K562 (cell line): ENCODE results near the gene C16orf96. TPM values are rescaled to one million over a fixed set of nuclear protein-coding genes. Genes with fewer than 3 reads are reported as not detected.
A peak's percentile ranks its signal among the peaks of the same experiment; 100 is the strongest.

Experiments used
- ATAC-seq: fragments of 200-7000 bp; cut with Tn5 transposase; 3 replicates; pipeline ENCODE4 v1.9.1; 2020; ENCODE audit warnings: moderate library complexity
- BruUV-seq: library from RNA; stranded (reverse); fragments of 400-500 nt; replicated peaks from 2 replicates; lab custom pipeline; 2021; lab: Mats Ljungman, UMichigan
- CTCF ChIA-PET: fragments of 300-600 bp; formaldehyde crosslinking; extraction: SDS; loops from one replicate; lab custom pipeline; 2021; ENCODE audit warnings: low intra/inter-chr PET ratio; lab: Yijun Ruan, JAX
- POLR2A ChIA-PET: fragments of 300-600, 350-650 bp; sonication (Branson Sonifier 250); formaldehyde crosslinking; extraction: SDS; loops from one replicate; lab custom pipeline; 2021; ENCODE audit warnings: antibody characterized with exemption, inconsistent platforms; lab: Yijun Ruan, JAX
- DNase-seq, 4 experiments: peaks; one replicate each; pipeline versions ENCODE4 v3.0.0 to v3.0.0-alpha.2; 2011 to 2018; ENCODE audit warnings: low spot score in 3 of 4, mixed read lengths in 3 of 4; ENCODE audit errors: extremely low read depth in 1 of 4
- FAIRE-seq: peaks from 2 replicates; lab custom pipeline; 2011; peaks lifted over from hg19 to GRCh38; lab: Jason Lieb, UNC
- H2AFZ ChIP-seq: 2 replicates; pipeline ENCODE4 v1.6.0; 2011; ENCODE audit warnings: low read depth, low read length, control low read depth, inconsistent platforms
- H3K27ac ChIP-seq: fragments of 200-600 bp; 3 replicates; pipeline ENCODE4 v1.8.0; 2011; ENCODE audit warnings: low read depth, mild to moderate bottlenecking, control low read depth, inconsistent platforms, low read length, moderate library complexity, mixed read lengths; ENCODE audit errors: extremely low read depth
- H3K27me3 ChIP-seq, 2 experiments: fragments of 300-600 bp in 1 of 2; 2 replicates in 1 of 2; 3 replicates in 1 of 2; pipeline versions ENCODE4 v1.6.0 to v1.8.0; 2011; ENCODE audit warnings: inconsistent platforms in 2 of 2, low read length in 2 of 2, mild to moderate bottlenecking in 1 of 2, mixed read lengths in 1 of 2, moderate library complexity in 1 of 2; ENCODE audit not compliant: control insufficient read depth in 2 of 2, insufficient read depth in 2 of 2
- H3K36me3 ChIP-seq: fragments of 300-600 bp; 3 replicates; pipeline ENCODE4 v1.8.0; 2011; ENCODE audit warnings: mild to moderate bottlenecking, low read length, inconsistent platforms; ENCODE audit not compliant: control insufficient read depth, insufficient read depth
- H3K4me1 ChIP-seq, 2 experiments: fragments of 200-600 bp in 1 of 2; replicated peaks in 1 of 2; 2 replicates in 1 of 2; 3 replicates in 1 of 2; pipeline versions ENCODE4 v1.5.1 to v1.8.0; 2011; ENCODE audit warnings: inconsistent platforms in 2 of 2, low read length in 2 of 2, mild to moderate bottlenecking in 1 of 2, mixed read lengths in 1 of 2, moderate library complexity in 1 of 2; ENCODE audit not compliant: control insufficient read depth in 2 of 2, insufficient read depth in 2 of 2
- H3K4me2 ChIP-seq: 2 replicates; pipeline ENCODE4 v1.6.1; 2011; ENCODE audit warnings: low read length, control low read depth, inconsistent platforms, mixed read lengths; ENCODE audit not compliant: insufficient read depth
- H3K4me3 ChIP-seq: fragments of 200-600 bp; sonication (generic), shearing (Covaris generic); 2 replicates; pipeline ENCODE4 v1.5.1; 2016; ENCODE audit warnings: control low read depth, inconsistent platforms
- H3K79me2 ChIP-seq: fragments of 200-600 bp; 3 replicates; pipeline ENCODE4 v1.8.0; 2011; ENCODE audit warnings: low read length, inconsistent platforms; ENCODE audit not compliant: control insufficient read depth, insufficient read depth
- H3K9ac ChIP-seq, 2 experiments: 2 replicates each; pipeline versions ENCODE4 v1.6.0 to v1.6.1; 2011; ENCODE audit warnings: low read depth in 2 of 2, low read length in 2 of 2, control low read depth in 1 of 2, inconsistent platforms in 1 of 2, mild to moderate bottlenecking in 1 of 2, mixed read lengths in 1 of 2; ENCODE audit not compliant: insufficient read depth in 1 of 2
- H3K9me1 ChIP-seq: one replicate; pipeline ENCODE4 v1.6.0; 2011; ENCODE audit warnings: inconsistent platforms, mild to moderate bottlenecking, low read length, moderate library complexity; ENCODE audit not compliant: control insufficient read depth, insufficient read depth
- H3K9me3 ChIP-seq: replicated peaks from 2 replicates; pipeline ENCODE4 v1.5.1; 2011; ENCODE audit warnings: low read depth, low read length, inconsistent platforms; ENCODE audit not compliant: control insufficient read depth, insufficient read depth
- H4K20me1 ChIP-seq: replicated peaks from 2 replicates; pipeline ENCODE4 v1.6.1; 2011; ENCODE audit warnings: low read length, inconsistent platforms, mixed read lengths; ENCODE audit not compliant: control insufficient read depth, insufficient read depth
- BRF2 ChIP-seq: IDR thresholded peaks from 3 replicates; pipeline ENCODE4 v1.6.1; 2011; ENCODE audit warnings: borderline replicate concordance, mild to moderate bottlenecking; ENCODE audit not compliant: insufficient read length, insufficient read depth
- CXXC5 ChIP-seq: fragments of 250-450 bp; sonication (Bioruptor Pico); IDR thresholded peaks from 2 replicates; pipeline ENCODE4 v1.8.0; 2022; ENCODE audit warnings: inconsistent platforms, mild to moderate bottlenecking, moderate library complexity
- FOXK2 ChIP-seq, 2 experiments: fragments of 450-650 bp; IDR thresholded peaks in 1 of 2; conservative IDR thresholded peaks in 1 of 2; 2 replicates each; pipeline ENCODE4 v1.6.1; 2016; ENCODE audit warnings: low read depth in 2 of 2, mild to moderate bottlenecking in 1 of 2
- MED1 ChIP-seq: sonication (generic); formaldehyde crosslinking; IDR thresholded peaks from 2 replicates; pipeline ENCODE4 v1.8.1; 2023; ENCODE audit warnings: missing genetic modification reagents, borderline replicate concordance
- MTF1 ChIP-seq: fragments of 250-450 bp; sonication (Bioruptor Pico); IDR thresholded peaks from 2 replicates; pipeline ENCODE4 v1.9.0; 2021; ENCODE audit warnings: moderate library complexity, mild to moderate bottlenecking, inconsistent platforms, borderline replicate concordance
- NFXL1 ChIP-seq: fragments of 450-650 bp; formaldehyde crosslinking; IDR thresholded peaks from 2 replicates; pipeline ENCODE4 v1.4.0; 2021; ENCODE audit warnings: mild to moderate bottlenecking
- RBM14 ChIP-seq: fragments of 200-400 bp; formaldehyde crosslinking; IDR thresholded peaks from 2 replicates; pipeline ENCODE4 v1.6.1; 2018; ENCODE audit warnings: low read depth, mild to moderate bottlenecking, low read length, moderate library complexity, borderline replicate concordance; ENCODE audit not compliant: insufficient read depth
- SIN3B ChIP-seq: fragments of 450-650 bp; IDR thresholded peaks from 2 replicates; pipeline ENCODE4 v1.6.1; 2017; ENCODE audit warnings: low read depth, mild to moderate bottlenecking, moderate library complexity
- SIX5 ChIP-seq, 2 experiments: IDR thresholded peaks; 2 replicates each; pipeline ENCODE4 v1.6.1; 2011; ENCODE audit warnings: low read length in 2 of 2, borderline replicate concordance in 1 of 2, low read depth in 1 of 2, mild to moderate bottlenecking in 1 of 2, moderate library complexity in 1 of 2; ENCODE audit not compliant: insufficient read depth in 1 of 2
- TAF15 ChIP-seq: fragments of 200-400 bp; formaldehyde crosslinking; IDR thresholded peaks from 2 replicates; pipeline ENCODE4 v1.6.1; 2017; ENCODE audit warnings: mild to moderate bottlenecking, low read depth, low read length, moderate library complexity
- TAL1 ChIP-seq: fragments of 450-650 bp; IDR thresholded peaks from 2 replicates; pipeline ENCODE4 v1.6.1; 2016; ENCODE audit warnings: mild to moderate bottlenecking
- XRCC3 ChIP-seq: fragments of 450-650 bp; IDR thresholded peaks from 2 replicates; pipeline ENCODE4 v1.6.1; 2017; ENCODE audit warnings: mild to moderate bottlenecking, moderate library complexity
- WGBS: fragments of 100-300 bp; shearing (Covaris generic); methylation state at CpG from one replicate; pipeline ENCODE4 v1.1.6; 2016; ENCODE audit warnings: low coverage, mixed read lengths; ENCODE audit not compliant: insufficient coverage; ENCODE audit errors: missing lambda C conversion rate; 5-methylcytosine and 5-hydroxymethylcytosine counted together
- in situ Hi-C: fragments of 300-500 bp; cut with MboI; formaldehyde crosslinking; loops from 4 replicates; pipeline ENCODE4 v1.15.0; 2018; ENCODE audit warnings: inconsistent platforms, mixed read lengths
- intact Hi-C: fragments of 100-400 bp; cut with micrococcal nuclease; formaldehyde crosslinking; loops from 2 replicates; pipeline ENCODE4 v1.14.2; 2022
- polyA plus RNA-seq, 8 experiments: library from polyadenylated mRNA; depleted of rRNA in 4 of 8; stranded (reverse) in 5 of 8; unstranded in 3 of 8; fragments of >200 nt; fragmentation: Nextera tagmentation in 2 of 8; fragmentation: Illumina TruSeq in 1 of 8; extraction: Ambion mirVana in 2 of 8; extraction: Trizol in 1 of 8; gene quantifications; 2 replicates each; pipeline versions ENCODE4 v1.2.1 to v1.2.3, GENCODE V29; 2011 to 2014; ENCODE audit warnings: inconsistent platforms in 1 of 8, missing spikeins in 1 of 8
- total RNA-seq, 7 experiments: library from RNA; depleted of rRNA in 6 of 7; stranded (reverse); fragments of >200 nt in 6 of 7; fragmentation: Illumina TruSeq in 2 of 7; extraction: Trizol in 2 of 7; gene quantifications; 2 replicates each; pipeline versions ENCODE4 v1.2.1 to v1.2.3, GENCODE V29; 2011 to 2021; ENCODE audit warnings: low replicate concordance in 1 of 7
- TF ChIP-seq, protein P1 (sequence below): fragments of 150-350 bp; IDR thresholded peaks from 2 replicates; pipeline ENCODE4 v1.6.1; 2014; ENCODE audit warnings: low read depth, mild to moderate bottlenecking, low read length, borderline replicate concordance

The C16orf96 gene
- total and polyA plus RNA-seq, 9 of the 15 experiments (the other 6 are each of a cell fraction or from before 2014, with no cell fraction given) = not detected

- Histone ChIP-seq H3K36me3 (peaks cover 11% of the 10 kb centered on the region; the same call in 2 of the 3 replicates), H2AFZ (peak within 1 kb of the TSS; percentile 94), H3K27me3 (no peaks in the 10 kb centered on the region), H3K4me2 (peak within 1 kb of the TSS; percentile 81), H3K4me1 (peaks cover 16 to 19% of the 10 kb centered on the region in 2 experiments; a peak in 4 of 5 replicates), H3K27ac (peak within 1 kb of the TSS; percentile 92), H4K20me1 (peaks cover 5% of the 10 kb centered on the region; the same call in 1 of the 2 replicates), H3K9me3 (no peaks in the 10 kb centered on the region), H3K4me3 (peak within 1 kb of the TSS; percentile 91), H3K9me1 (peaks cover 4% of the 10 kb centered on the region), H3K9ac (peak within 1 kb of the TSS; percentile 89 to 90), H3K79me2 (peaks cover 33% of the 10 kb centered on the region)
- no TSS peak for BruUV-seq
- ChIA-PET POLR2A (interaction anchor here (0.6 to 4.6 kb wide), 3 partner anchors 8 to 225 kb away, joined by 3 to 22 read pairs (median 8); no protein-coding TSS in a partner anchor), CTCF (interaction anchor here (0.5 to 0.7 kb wide), 2 partner anchors 106 to 154 kb away, joined by 4 read pairs; no protein-coding TSS in a partner anchor)
- in situ Hi-C loops (no loop called here), intact Hi-C loops (loop anchor here (5.0 kb wide), 1 partner anchor 333 kb away; the partner anchor contains the start of gene SEC14L5)
- peak; percentile 81 to 97 (median 92) for DNase-seq
- 11% methylated on average over 37 of the region's 42 CpGs for WGBS
- peak; percentile 98 for FAIRE-seq
- ATAC-seq = peak; percentile 98
- TF ChIP-seq, protein P1, sequence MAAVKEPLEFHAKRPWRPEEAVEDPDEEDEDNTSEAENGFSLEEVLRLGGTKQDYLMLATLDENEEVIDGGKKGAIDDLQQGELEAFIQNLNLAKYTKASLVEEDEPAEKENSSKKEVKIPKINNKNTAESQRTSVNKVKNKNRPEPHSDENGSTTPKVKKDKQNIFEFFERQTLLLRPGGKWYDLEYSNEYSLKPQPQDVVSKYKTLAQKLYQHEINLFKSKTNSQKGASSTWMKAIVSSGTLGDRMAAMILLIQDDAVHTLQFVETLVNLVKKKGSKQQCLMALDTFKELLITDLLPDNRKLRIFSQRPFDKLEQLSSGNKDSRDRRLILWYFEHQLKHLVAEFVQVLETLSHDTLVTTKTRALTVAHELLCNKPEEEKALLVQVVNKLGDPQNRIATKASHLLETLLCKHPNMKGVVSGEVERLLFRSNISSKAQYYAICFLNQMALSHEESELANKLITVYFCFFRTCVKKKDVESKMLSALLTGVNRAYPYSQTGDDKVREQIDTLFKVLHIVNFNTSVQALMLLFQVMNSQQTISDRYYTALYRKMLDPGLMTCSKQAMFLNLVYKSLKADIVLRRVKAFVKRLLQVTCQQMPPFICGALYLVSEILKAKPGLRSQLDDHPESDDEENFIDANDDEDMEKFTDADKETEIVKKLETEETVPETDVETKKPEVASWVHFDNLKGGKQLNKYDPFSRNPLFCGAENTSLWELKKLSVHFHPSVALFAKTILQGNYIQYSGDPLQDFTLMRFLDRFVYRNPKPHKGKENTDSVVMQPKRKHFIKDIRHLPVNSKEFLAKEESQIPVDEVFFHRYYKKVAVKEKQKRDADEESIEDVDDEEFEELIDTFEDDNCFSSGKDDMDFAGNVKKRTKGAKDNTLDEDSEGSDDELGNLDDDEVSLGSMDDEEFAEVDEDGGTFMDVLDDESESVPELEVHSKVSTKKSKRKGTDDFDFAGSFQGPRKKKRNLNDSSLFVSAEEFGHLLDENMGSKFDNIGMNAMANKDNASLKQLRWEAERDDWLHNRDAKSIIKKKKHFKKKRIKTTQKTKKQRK = no peak
- TF ChIP-seq RBM14 (no peak), XRCC3 (no peak), NFXL1 (no peak), TAL1 (no peak), SIX5 (IDR thresholded peaks at IDR 0.05; ENCODE audit: borderline replicate concordance in 1 of 2, insufficient read depth in 1 of 2, low read depth in 1 of 2, low read length in 2 of 2) (peak; percentile 89 to 90), MED1 (no peak), BRF2 (no peak), SIN3B (peak; percentile 34; the same call in 1 of the 2 replicates), MTF1 (CRISPR knock-in tag) (no peak), TAF15 (no peak), FOXK2 (conservative IDR thresholded peaks at IDR 0.05 in 1 of 2, IDR thresholded peaks at IDR 0.05 in 1 of 2; ENCODE audit: low read depth in 2 of 2) (peak in 1 of 2 experiments; percentile 100; a peak in 2 of 4 replicates), CXXC5 (peak; percentile 94)
Measured at GRCh38 chr16:4624015-4624826, 68.1 kb downstream of the C16orf96 start, which contains the start of gene MGRN1. Gene MGRN1 (plus strand): TSS chr16:4624826. CDS start chr16:4624961, 135 bp downstream.
